ENCODE measurements around the gene AXIN1.
"Not testable (repeated sequence)": the region's sequence is repeated elsewhere in the genome, so short reads cannot be mapped to it uniquely, and the experiment has no call there.

AXIN1 gene

GRCh38 chr16:353404-354290 lies 1.1 kb upstream of the AXIN1 start:
- DNase-seq (ENCODE audit: low read depth in 2 of 2): no peak

GRCh38 chr16:351804-352520 lies 561 bp downstream of the AXIN1 start:
- no peak for DNase-seq (ENCODE audit: low read depth in 2 of 2)

- DNase-seq (ENCODE audit: low read depth in 2 of 2): no peak
These were observed 2.3 kb downstream of the AXIN1 start for GRCh38 chr16:350203-350602.

- DNase-seq (ENCODE audit: low read depth in 2 of 2): no peak
These were observed 3.3 kb downstream of the AXIN1 start for GRCh38 chr16:349211-349610.

GRCh38 chr16:348495-348894 lies 4.0 kb downstream of the AXIN1 start:
- not testable (repeated sequence) for DNase-seq (ENCODE audit: low read depth in 2 of 2)

GRCh38 chr16:347203-347602 lies 5.3 kb downstream of the AXIN1 start:
- DNase-seq (ENCODE audit: low read depth in 2 of 2): no peak

GRCh38 chr16:346587-346986 lies 5.9 kb downstream of the AXIN1 start:
- no peak for DNase-seq (ENCODE audit: low read depth in 2 of 2)

- no peak for DNase-seq (ENCODE audit: low read depth in 2 of 2)
These were observed 6.8 kb downstream of the AXIN1 start for GRCh38 chr16:345772-346171.

- no peak for DNase-seq (ENCODE audit: low read depth in 2 of 2)
These were observed 9.9 kb downstream of the AXIN1 start for GRCh38 chr16:342455-343213.

GRCh38 chr16:341974-342336 lies 10.6 kb downstream of the AXIN1 start:
- not testable (repeated sequence) for DNase-seq (ENCODE audit: low read depth in 2 of 2)

GRCh38 chr16:341095-341973 lies 11.2 kb downstream of the AXIN1 start:
- not testable (repeated sequence) for DNase-seq (ENCODE audit: low read depth in 2 of 2)

GRCh38 chr16:340370-341091 lies 12.0 kb downstream of the AXIN1 start:
- DNase-seq (ENCODE audit: low read depth in 2 of 2): no peak

- DNase-seq (ENCODE audit: low read depth in 2 of 2): no peak
These were observed 12.8 kb downstream of the AXIN1 start for GRCh38 chr16:339680-340079.

GRCh38 chr16:337975-338575 lies 14.4 kb downstream of the AXIN1 start:
- no peak for DNase-seq (ENCODE audit: low read depth in 2 of 2)

GRCh38 chr16:337437-337836 lies 15.1 kb downstream of the AXIN1 start:
- DNase-seq (ENCODE audit: low read depth in 2 of 2): no peak

GRCh38 chr16:336269-336668 lies 16.3 kb downstream of the AXIN1 start:
- no peak for DNase-seq (ENCODE audit: low read depth in 2 of 2)

GRCh38 chr16:334861-335632 lies 17.5 kb downstream of the AXIN1 start:
- DNase-seq (ENCODE audit: low read depth in 2 of 2): not testable (repeated sequence)

GRCh38 chr16:334164-334832 lies 18.2 kb downstream of the AXIN1 start:
- DNase-seq (ENCODE audit: low read depth in 2 of 2): not testable (repeated sequence)
